DND-41 (cell line): ENCODE measurements around the gene SEMA4B.
"Not testable (repeated sequence)": the region's sequence is repeated elsewhere in the genome, so short reads cannot be mapped to it uniquely, and the experiment has no call there.

Source experiments
- ATAC-seq: fragments of 200-7000 bp; cut with Tn5 transposase; 3 replicates; pipeline ENCODE4 v1.9.1; 2021; ENCODE audit warnings: low read depth; ENCODE audit not compliant: insufficient read depth
- DNase-seq: peaks from one replicate; pipeline ENCODE4 v3.0.0-alpha.2; 2020
- H2AFZ ChIP-seq: 2 replicates; pipeline ENCODE4 v1.6.0; 2012; ENCODE audit warnings: low read depth, low read length
- H3K27ac ChIP-seq: 2 replicates; pipeline ENCODE4 v1.5.1; 2012; ENCODE audit warnings: low read length, inconsistent platforms
- H3K27me3 ChIP-seq: fragments of 200-600 bp; sonication (generic); 2 replicates; pipeline ENCODE4 v1.6.0; 2012; ENCODE audit warnings: low read length, mild to moderate bottlenecking, inconsistent platforms; ENCODE audit not compliant: insufficient read depth, poor library complexity
- H3K36me3 ChIP-seq: 2 replicates; pipeline ENCODE4 v1.5.1; 2012; ENCODE audit warnings: low read length, inconsistent platforms; ENCODE audit not compliant: insufficient read depth
- H3K4me1 ChIP-seq: 2 replicates; pipeline ENCODE4 v1.5.1; 2012; ENCODE audit warnings: mild to moderate bottlenecking, low read length; ENCODE audit not compliant: insufficient read depth
- H3K4me2 ChIP-seq: 2 replicates; pipeline ENCODE4 v1.6.0; 2012; ENCODE audit warnings: mild to moderate bottlenecking, moderate library complexity, low read length, inconsistent platforms; ENCODE audit not compliant: insufficient read depth
- H3K4me3 ChIP-seq, 2 experiments: fragments of 200-600 bp in 1 of 2; shearing (Covaris generic) in 1 of 2; 2 replicates each; pipeline ENCODE4 v1.5.1; 2012 to 2016; ENCODE audit warnings: inconsistent platforms in 2 of 2, low read length in 2 of 2, mild to moderate bottlenecking in 2 of 2, low read depth in 1 of 2, moderate library complexity in 1 of 2
- H3K79me2 ChIP-seq: 2 replicates; pipeline ENCODE4 v1.6.0; 2012; ENCODE audit warnings: low read length, inconsistent platforms; ENCODE audit not compliant: insufficient read depth
- H3K9ac ChIP-seq: 2 replicates; pipeline ENCODE4 v1.6.0; 2012; ENCODE audit warnings: low read depth, mild to moderate bottlenecking, inconsistent platforms, low read length, moderate library complexity
- H3K9me3 ChIP-seq: 2 replicates; pipeline ENCODE4 v1.5.1; 2012; ENCODE audit warnings: low read length, moderate library complexity, mild to moderate bottlenecking, inconsistent platforms; ENCODE audit not compliant: insufficient read depth, severe bottlenecking
- H4K20me1 ChIP-seq: 2 replicates; pipeline ENCODE4 v1.6.0; 2012; ENCODE audit warnings: low read length; ENCODE audit not compliant: insufficient read depth
- CTCF ChIP-seq: IDR thresholded peaks from 2 replicates; pipeline ENCODE4 v1.5.1; 2012; ENCODE audit warnings: borderline replicate concordance, low read length, moderate library complexity, mild to moderate bottlenecking; ENCODE audit not compliant: poor library complexity, severe bottlenecking; ENCODE audit errors: extremely low read depth
- EZH2 ChIP-seq: IDR thresholded peaks from 3 replicates; pipeline ENCODE4 v1.6.1; 2012; ENCODE audit warnings: borderline replicate concordance, low read depth, mild to moderate bottlenecking, moderate library complexity, low read length, inconsistent platforms; ENCODE audit not compliant: severe bottlenecking

The SEMA4B gene

GRCh38 chr15:90271459-90272166 is 70.5 kb downstream of the SEMA4B start:
- H3K36me3 ChIP-seq: peaks cover 55% of the 10 kb centered on the region
- no peak overlapping the region for H3K4me2 ChIP-seq
- TF ChIP-seq CTCF: no peak
- TF ChIP-seq EZH2: no peak
- H3K4me3 ChIP-seq: no peak overlapping the region
- peaks cover 23% of the 10 kb centered on the region for H3K4me1 ChIP-seq
- H3K27me3 ChIP-seq: no peaks in the 10 kb centered on the region
- no peaks in the 10 kb centered on the region for H3K9me3 ChIP-seq
- H3K27ac ChIP-seq: no peak overlapping the region
- H3K9ac ChIP-seq: no peak overlapping the region
- H4K20me1 ChIP-seq: peaks cover 34% of the 10 kb centered on the region
- peaks cover 57% of the 10 kb centered on the region for H3K79me2 ChIP-seq
- no peak overlapping the region for H2AFZ ChIP-seq
- ATAC-seq (no peak), DNase-seq (no peak)

GRCh38 chr15:90278467-90278866 is 77.3 kb downstream of the SEMA4B start:
- not testable (repeated sequence) for DNase-seq

More at GRCh38 chr15:90278467-90278866, 77.3 kb downstream of the SEMA4B start:
- not testable (repeated sequence) for H4K20me1 ChIP-seq, H3K79me2 ChIP-seq, H3K4me3 ChIP-seq, H2AFZ ChIP-seq, H3K27me3 ChIP-seq, H3K4me1 ChIP-seq, ATAC-seq, H3K9ac ChIP-seq, H3K4me2 ChIP-seq, H3K9me3 ChIP-seq, H3K36me3 ChIP-seq, H3K27ac ChIP-seq
